HUES6 (cell line): ENCODE measurements around the gene SAMD3.
"Not testable (repeated sequence)": the region's sequence is repeated elsewhere in the genome, so short reads cannot be mapped to it uniquely, and the experiment has no call there.

Experiments used
- H3K27ac ChIP-seq: 2 replicates; pipeline ENCODE4 v1.7.0; 2013; ENCODE audit warnings: low read depth, mild to moderate bottlenecking, low read length, inconsistent platforms
- H3K27me3 ChIP-seq: 2 replicates; pipeline ENCODE4 v1.6.1; 2013; ENCODE audit warnings: low read length; ENCODE audit not compliant: control insufficient read depth, insufficient read depth
- H3K36me3 ChIP-seq: 2 replicates; pipeline ENCODE4 v1.6.1; 2013; ENCODE audit warnings: low read length; ENCODE audit not compliant: control insufficient read depth, insufficient read depth
- H3K4me1 ChIP-seq: 2 replicates; pipeline ENCODE4 v1.6.1; 2013; ENCODE audit warnings: low read length; ENCODE audit not compliant: control insufficient read depth, insufficient read depth
- H3K4me3 ChIP-seq: 2 replicates; pipeline ENCODE4 v1.5.1; 2013; ENCODE audit warnings: low read depth, low read length
- H3K9ac ChIP-seq: one replicate; pipeline ENCODE4 v1.6.1; 2013; ENCODE audit warnings: mild to moderate bottlenecking, low read length
- H3K9me3 ChIP-seq: 2 replicates; pipeline ENCODE4 v1.6.1; 2013; ENCODE audit warnings: low read depth, low read length; ENCODE audit not compliant: control insufficient read depth, insufficient read depth

Gene SAMD3, protein sequence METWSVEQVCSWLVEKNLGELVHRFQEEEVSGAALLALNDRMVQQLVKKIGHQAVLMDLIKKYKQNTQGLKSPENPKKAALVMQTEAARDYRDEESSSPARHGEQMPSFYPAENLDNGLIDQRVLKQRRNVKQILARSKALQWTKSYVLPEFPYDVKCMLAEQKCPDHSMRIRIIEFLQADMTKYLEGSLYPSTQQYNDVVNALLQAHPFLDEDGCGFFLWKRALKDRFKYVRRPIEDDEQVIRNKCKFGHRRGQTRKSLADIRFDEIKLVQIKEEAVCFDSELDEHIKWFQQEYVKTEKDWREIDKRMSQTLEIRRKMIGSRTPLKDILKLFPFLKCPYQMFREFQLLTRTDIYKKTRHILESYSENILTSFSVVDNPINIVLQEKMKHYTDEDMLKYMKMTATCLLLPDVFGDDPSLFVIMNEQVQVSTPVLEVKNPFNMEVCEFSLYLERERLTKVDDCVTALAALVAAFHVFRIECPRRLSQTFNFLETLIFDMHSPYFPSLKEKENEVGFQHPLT

DNA sequence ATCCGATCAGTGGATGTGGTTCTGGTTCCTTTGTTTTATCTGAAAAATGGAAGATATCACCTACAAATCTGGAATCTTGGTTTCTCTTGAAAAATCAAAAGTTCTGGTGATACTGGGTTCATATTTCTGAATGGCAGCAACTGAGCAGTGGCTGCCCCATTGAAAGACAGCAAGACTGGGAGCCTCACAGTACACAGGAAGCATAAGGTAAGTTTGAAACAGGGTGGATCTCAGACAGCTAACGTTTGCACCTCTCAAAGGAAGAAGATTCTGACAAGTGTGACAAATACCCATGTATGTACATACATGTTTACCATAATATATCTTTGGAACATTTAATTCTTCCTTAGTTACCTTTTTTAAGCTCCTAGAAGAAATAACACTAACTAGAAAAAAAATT, at the start of gene SAMD3:
Gene SAMD3, minus strand, starts transcription at position 177 of the 400 bp plus-strand sequence. CDS start 7,678 bp downstream, outside the sequence.
- H3K9me3 ChIP-seq: peaks cover 11% of the 10 kb centered on the region; the same call in 1 of the 2 replicates
- no peaks in the 10 kb centered on the region for H3K36me3 ChIP-seq
- no peaks in the 10 kb centered on the region for H3K27me3 ChIP-seq
- no peak within 1 kb of the TSS for H3K9ac ChIP-seq
- H3K27ac ChIP-seq: no peak within 1 kb of the TSS
- H3K4me3 ChIP-seq: no peak within 1 kb of the TSS
- H3K4me1 ChIP-seq: peaks cover 3% of the 10 kb centered on the region; the same call in 1 of the 2 replicates

DNA sequence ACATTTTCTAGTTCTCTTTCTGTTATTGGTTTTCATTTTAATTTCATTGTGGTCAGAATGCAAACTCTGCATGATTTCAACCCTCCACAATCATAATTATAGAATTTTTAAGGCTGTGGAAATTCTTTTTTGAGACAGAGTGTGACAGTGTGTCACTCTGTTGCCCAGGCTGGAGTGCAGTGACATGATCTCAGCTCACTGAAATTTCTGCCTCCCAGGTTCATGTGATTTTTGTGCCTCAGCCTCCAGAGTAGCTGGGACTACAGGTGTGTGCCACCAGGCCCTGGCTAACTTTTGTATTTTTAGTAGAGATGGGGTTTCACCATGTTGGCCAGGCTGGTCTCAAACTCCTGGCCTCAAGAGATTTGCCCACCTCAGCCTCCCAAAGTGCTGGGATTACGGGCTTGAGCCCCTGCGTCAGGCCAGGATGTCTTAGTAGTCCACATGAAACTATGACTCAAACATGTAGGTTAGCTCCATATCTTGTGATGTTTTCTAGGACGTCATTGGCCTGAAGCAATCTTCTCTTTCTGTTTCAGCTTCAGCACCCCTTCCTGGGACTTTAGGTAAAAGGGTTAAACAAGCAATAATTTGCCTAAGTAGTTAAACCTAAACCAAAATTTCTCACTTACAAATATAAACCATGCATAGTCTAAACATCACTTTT, 47.4 kb upstream of the SAMD3 start:
- no peaks in the 10 kb centered on the region for H3K27me3 ChIP-seq
- H3K4me3 ChIP-seq: no peak overlapping the region
- H3K4me1 ChIP-seq: no peaks in the 10 kb centered on the region
- H3K36me3 ChIP-seq: no peaks in the 10 kb centered on the region
- no peak overlapping the region for H3K27ac ChIP-seq
- H3K9me3 ChIP-seq: peaks cover 40% of the 10 kb centered on the region
- H3K9ac ChIP-seq: no peak overlapping the region

DNA sequence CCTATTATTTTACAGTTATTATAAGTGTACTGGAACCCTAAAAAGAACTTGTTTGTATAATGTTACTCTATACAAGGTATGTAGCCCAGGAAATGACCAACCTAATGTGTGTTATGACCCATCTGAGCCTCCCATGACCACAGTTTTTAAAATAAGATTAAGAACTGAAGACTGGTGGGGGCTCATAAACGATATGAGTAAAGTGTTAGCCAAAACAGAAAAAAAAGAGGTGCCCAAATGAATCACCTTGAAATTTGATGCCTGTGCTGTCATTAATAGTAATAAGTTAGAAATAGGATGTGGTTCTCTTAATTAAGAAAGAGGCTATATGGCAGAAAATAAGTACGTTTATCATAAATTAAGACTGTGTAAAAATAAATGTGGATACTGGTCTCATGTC, 42.8 kb upstream of the SAMD3 start:
- not testable (repeated sequence) for H3K9ac ChIP-seq, H3K27me3 ChIP-seq, H3K4me1 ChIP-seq, H3K36me3 ChIP-seq, H3K4me3 ChIP-seq, H3K27ac ChIP-seq
- peaks cover 20% of the 10 kb centered on the region for H3K9me3 ChIP-seq

DNA sequence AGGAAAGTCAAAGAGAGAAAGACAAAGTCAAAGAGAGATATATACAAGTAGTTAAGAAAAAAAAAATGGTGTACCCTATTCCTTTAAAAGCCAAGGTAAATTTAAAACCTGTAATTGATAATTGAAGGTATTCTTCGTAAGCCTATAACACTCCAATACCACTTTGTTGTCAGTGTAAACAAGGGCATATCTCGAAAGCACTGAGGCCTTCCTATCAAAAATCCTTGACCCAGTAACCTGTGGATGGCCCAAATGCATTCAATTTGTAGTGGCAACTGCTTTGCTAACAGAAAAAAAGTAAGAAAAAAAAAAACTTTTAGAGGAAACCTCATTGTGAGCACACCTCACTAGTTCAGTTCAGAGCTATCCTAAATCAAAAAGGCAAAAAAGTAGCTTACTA, 39.3 kb upstream of the SAMD3 start:
- Histone ChIP-seq H3K27me3 (no peaks in the 10 kb centered on the region), H3K9ac (no peak overlapping the region), H3K4me3 (no peak overlapping the region), H3K4me1 (no peaks in the 10 kb centered on the region), H3K9me3 (peaks cover 19% of the 10 kb centered on the region), H3K36me3 (no peaks in the 10 kb centered on the region), H3K27ac (no peak overlapping the region)

DNA sequence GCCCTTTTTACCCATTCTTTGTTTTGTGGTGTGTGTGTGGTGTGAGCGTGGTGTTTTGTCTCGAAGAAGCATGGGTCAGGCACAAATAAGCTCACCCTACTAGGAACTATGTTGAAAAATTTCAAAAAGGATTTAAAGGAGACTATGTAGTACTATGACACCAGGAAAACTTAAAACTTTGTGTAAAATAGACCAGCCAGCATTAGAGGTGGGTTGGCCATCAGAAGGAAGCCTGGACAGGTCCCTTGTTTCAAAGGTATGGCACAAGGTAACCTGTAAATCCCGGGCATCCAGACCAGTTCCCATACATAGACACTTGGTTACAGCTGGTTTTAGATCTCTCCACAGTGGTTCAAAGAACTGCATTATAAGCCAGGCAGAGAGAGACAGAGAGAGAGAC, 38.8 kb upstream of the SAMD3 start:
- H3K27ac ChIP-seq, H3K4me3 ChIP-seq, H3K4me1 ChIP-seq, H3K36me3 ChIP-seq, H3K27me3 ChIP-seq, H3K9ac ChIP-seq: not testable (repeated sequence)
- peaks cover 20% of the 10 kb centered on the region for H3K9me3 ChIP-seq

DNA sequence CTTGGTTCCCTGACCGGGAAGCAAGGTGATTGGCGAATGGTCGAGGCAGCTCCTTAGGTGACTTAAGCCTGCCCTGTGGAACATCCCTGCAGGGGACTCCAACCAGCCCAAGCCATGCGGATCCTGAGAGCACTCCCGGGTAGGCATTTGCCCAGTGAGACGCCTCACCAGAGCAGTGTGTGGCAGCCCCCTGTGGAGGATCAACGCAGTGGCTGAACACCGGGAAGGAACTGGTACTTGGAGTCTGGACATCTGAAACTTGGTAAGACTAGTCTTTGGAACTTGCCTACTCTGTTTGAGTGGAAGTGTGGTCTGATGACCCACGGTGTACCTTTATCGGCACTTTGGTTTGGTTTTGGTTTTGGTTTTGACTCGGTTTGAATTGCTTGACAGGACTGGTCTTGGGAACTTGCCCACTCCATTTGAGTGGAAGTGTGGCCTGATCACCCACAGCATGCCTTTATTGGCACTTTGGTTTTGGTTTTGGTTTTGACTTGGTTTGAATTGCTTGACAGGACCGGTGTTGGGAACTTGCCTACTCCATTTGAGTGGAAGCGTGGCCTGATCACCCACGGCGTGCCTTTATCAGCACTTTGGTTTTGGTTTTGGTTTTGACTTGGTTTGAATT, 38.0 kb upstream of the SAMD3 start:
- not testable (repeated sequence) for H3K4me1 ChIP-seq, H3K36me3 ChIP-seq, H3K9ac ChIP-seq, H3K4me3 ChIP-seq, H3K27me3 ChIP-seq, H3K27ac ChIP-seq
- peaks cover 20% of the 10 kb centered on the region for H3K9me3 ChIP-seq

DNA sequence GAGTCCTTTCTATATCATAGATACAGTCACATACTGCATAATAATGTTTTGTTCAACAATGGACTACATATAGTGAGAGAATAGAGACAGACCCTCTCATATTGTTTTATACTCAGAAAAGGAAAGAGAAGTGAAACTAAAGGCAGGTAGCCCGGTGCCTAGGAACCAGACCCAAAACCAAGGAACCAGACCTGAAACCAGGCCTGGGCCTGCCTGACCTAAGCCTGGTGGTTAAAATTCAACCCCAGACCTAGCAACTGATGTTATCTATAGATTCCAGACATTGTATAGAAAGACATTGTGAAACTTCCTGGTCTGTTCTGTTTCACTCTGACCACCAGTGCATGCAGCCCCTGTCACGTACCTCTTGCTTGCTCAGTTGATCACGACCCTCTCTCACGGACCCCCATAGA, 37.3 kb upstream of the SAMD3 start:
- H3K27ac ChIP-seq, H3K36me3 ChIP-seq, H3K9ac ChIP-seq, H3K4me3 ChIP-seq, H3K27me3 ChIP-seq, H3K4me1 ChIP-seq: not testable (repeated sequence)
- H3K9me3 ChIP-seq: peaks cover 20% of the 10 kb centered on the region

DNA sequence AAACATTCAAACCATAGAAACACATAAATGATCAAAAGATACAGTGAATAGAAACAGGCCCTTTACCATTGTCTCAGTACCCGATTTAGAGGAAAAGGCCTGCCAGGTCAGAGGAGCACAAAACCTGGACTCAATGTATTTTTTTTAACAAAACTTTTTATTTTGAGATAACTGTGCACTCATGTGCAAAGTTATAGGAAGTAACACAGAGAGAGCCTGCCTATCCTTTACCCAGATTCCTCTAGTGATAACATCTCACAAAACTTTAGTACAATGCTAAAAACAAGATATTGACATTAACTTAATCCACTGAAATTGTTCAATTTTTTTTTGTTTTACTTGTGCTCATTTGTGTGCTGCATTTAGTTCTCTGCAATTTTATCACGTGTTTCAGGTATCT, 36.8 kb upstream of the SAMD3 start:
- H3K27ac ChIP-seq: no peak overlapping the region
- no peaks in the 10 kb centered on the region for H3K27me3 ChIP-seq
- peaks cover 20% of the 10 kb centered on the region for H3K9me3 ChIP-seq
- H3K4me1 ChIP-seq: no peaks in the 10 kb centered on the region
- H3K4me3 ChIP-seq: no peak overlapping the region
- no peak overlapping the region for H3K9ac ChIP-seq
- no peaks in the 10 kb centered on the region for H3K36me3 ChIP-seq

DNA sequence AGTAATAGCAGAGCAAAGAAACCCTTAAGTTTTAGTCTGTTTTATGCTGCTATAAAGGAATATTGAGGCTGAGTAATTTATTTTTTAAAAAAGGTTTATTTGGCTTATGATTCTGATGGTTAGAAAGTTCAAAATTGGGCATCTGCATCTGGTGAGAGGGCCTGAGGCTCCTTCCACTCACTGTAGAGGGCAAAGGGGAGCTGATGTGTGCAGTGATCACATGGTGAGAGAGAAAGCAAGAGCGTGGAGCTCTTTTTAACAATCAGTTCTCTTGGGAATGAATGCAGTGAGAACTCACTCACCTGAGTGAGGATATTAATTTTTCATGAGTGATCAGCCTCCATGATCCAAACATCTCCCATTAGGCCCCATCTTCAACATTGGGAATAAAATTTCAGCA, 36.4 kb upstream of the SAMD3 start:
- Histone ChIP-seq H3K9me3 (peaks cover 20% of the 10 kb centered on the region), H3K4me3 (no peak overlapping the region), H3K27ac (no peak overlapping the region), H3K4me1 (no peaks in the 10 kb centered on the region), H3K27me3 (no peaks in the 10 kb centered on the region), H3K9ac (no peak overlapping the region), H3K36me3 (no peaks in the 10 kb centered on the region)

DNA sequence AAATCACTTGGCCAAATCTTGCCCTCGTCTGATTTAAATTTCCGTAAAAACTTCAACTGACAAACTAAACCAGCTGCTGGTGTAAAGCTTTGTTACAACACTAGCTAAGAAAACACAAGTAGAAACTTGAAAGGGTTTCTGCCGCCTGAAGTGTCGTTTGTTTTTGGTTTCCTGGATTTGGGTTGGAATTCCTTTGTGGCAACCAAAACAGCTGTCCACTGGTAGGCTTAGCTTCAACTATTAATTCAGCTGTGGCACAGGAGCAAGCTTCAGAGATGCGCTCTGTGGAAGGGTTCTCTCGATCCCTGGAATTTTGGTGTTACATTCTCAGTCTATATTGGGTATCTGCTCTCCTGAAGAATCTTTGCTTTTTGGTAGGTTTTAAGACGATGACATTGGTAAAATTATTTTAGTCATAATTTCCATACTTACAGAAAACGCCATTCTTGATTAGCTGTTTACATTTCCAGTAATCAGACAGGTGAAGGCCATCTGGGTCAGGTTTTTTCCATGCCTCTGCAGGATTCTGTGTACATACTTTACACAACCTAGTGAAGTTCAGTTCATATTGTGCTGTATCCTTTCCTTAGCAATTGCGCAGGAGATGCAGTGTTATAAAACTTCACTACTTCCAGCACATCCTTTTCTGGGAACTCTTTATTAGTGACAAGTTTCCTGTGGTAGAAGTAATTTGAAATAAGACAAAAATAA, 29.9 kb upstream of the SAMD3 start:
- Histone ChIP-seq H3K36me3 (no peaks in the 10 kb centered on the region), H3K4me1 (peaks cover 11% of the 10 kb centered on the region; the same call in 1 of the 2 replicates), H3K9ac (no peak overlapping the region), H3K27me3 (no peaks in the 10 kb centered on the region), H3K4me3 (no peak overlapping the region), H3K9me3 (peaks cover 7% of the 10 kb centered on the region; the same call in 1 of the 2 replicates), H3K27ac (no peak overlapping the region)
